HG03045 (cell line): ENCODE results near the gene CTNNA3.

Experiments used
- ATAC-seq: cut with Tn5 transposase; IDR thresholded peaks from one replicate; pipeline ENCODE4 v1.9.1; 2021; ENCODE audit warnings: mild to moderate bottlenecking, moderate library complexity; ENCODE audit not compliant: unreplicated experiment

Gene CTNNA3

DNA sequence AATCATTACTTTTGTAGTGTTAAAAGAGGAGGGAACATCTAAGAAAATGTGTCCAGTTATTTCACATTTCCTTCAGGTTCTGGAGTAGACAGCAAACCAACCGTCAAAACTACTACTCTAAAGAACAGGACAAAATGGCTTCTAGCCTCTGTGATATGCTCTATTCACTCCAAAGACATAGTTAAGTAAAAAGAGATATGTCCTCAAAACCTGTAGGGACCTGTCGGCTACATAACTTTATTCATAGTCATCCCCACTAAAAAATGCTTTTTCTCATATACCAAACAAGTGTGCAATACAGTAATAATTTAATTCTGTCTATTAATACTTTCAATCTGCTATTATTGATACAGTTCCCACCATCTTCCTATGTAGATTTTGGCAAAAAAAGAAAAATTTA is 1412.9 kb downstream of the CTNNA3 start:
- no peak for ATAC-seq

DNA sequence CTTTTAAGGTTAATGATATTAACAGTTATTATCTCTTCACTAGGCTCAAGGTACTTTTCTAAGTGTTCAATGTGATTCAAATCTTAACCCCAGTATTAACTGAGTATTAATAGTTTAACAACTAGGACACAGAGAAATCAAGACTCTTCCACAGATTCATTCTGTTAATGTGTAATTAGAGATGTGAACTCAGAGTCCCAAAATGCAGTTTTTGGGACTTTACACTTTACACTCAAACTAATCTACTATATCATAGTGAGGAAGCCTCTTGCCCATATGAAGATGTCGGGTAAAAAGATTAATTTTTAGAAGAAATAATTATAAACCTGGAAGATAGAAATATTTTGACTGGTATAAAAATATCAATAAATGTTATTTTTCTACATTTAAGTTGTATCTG is 1414.7 kb downstream of the CTNNA3 start:
- no peak for ATAC-seq

GRCh38 chr10:66277481-66277880 is 1418.5 kb downstream of the CTNNA3 start:
- no peak for ATAC-seq

GRCh38 chr10:66273966-66274519 is 1422.0 kb downstream of the CTNNA3 start:
- no peak for ATAC-seq

DNA sequence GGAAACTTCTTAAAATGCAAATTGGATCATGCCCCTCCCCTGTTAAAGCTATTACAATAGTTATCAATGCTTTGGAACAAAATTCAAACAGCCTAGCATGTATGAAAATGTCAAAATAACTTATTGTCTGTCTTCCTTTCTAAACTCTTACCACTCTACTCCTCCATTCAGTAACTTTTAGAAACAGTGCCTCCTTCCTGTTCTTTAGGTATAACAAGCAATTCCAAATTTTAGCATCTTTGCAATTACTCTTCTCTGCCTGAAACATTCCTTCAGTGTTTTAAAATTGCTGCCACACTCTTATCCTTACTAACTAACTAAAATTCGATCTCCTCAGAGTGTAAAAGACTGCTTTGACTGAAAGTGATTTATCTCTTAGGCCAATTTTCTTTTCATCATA is 1430.6 kb downstream of the CTNNA3 start:
- ATAC-seq, result no peak

DNA sequence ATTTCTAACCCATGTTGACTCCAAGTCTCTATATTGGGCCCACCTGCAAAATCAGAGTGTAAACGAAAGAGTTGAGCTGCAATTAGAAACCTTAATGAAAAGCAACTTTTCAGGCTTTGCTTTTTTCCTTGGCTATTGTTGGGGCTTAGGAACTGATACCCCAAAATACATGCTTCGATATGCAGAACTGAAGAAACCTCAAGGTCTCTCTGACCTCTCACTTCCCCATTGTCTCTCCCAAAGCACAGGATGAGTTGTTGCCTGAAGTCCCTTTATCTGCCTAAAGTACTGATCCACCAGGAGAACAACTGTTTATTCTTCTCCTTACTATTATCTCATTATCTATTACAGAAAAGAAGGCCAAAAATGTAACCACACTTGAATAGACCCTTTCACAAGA is 1436.2 kb downstream of the CTNNA3 start:
- ATAC-seq, result no peak

GRCh38 chr10:66258693-66259092 is 1437.3 kb downstream of the CTNNA3 start:
- no peak for ATAC-seq

GRCh38 chr10:66257801-66258200 is 1438.2 kb downstream of the CTNNA3 start:
- ATAC-seq, result no peak

DNA sequence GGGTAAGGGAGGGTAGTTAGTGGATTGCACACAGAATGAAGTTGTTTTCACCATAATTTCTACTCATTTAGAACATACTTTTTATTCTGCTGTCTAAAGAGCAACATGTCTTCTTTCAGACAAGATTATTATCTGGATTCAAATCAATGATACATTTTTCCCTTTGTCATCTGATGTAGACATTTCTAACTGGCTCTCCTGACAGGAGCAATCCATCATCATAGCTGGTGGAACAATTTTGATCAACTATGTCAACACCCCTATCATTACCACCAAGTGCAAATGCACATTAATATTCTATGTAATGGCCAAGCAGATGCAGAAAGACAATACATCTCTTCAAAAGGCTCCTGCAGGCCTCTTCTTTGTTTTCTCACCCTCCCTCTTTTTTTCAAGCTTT is 1443.0 kb downstream of the CTNNA3 start:
- ATAC-seq, result no peak

GRCh38 chr10:66246177-66246576 is 1449.8 kb downstream of the CTNNA3 start:
- no peak for ATAC-seq

GRCh38 chr10:66244953-66245352 is 1451.0 kb downstream of the CTNNA3 start:
- ATAC-seq, result no peak

- ATAC-seq, result no peak
Observed at GRCh38 chr10:66242885-66243284, 1453.1 kb downstream of the CTNNA3 start.

- ATAC-seq, result no peak
Observed at GRCh38 chr10:66239062-66239461, 1456.9 kb downstream of the CTNNA3 start.

DNA sequence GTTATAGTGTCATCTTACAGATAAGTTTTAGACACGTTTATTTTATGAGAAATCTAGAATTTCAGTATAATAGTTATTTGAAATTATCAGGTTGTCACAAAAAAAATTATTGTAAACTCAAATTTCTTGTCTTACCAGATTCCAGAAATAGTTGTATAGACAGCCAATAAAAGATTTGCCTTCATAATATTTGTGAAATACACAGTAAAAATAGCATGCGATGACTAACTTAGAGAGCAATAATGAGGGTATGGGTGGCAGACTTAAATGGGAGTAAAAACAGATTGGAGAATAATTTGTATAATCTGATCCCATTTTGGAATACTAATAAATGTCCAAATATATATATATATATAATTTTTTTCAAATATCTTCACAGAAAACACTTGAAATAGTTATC is 1457.7 kb downstream of the CTNNA3 start:
- no peak for ATAC-seq

- no peak for ATAC-seq
Observed at GRCh38 chr10:66234872-66235271, 1461.1 kb downstream of the CTNNA3 start.

- no peak for ATAC-seq
Observed at GRCh38 chr10:66228887-66229286, 1467.1 kb downstream of the CTNNA3 start.

DNA sequence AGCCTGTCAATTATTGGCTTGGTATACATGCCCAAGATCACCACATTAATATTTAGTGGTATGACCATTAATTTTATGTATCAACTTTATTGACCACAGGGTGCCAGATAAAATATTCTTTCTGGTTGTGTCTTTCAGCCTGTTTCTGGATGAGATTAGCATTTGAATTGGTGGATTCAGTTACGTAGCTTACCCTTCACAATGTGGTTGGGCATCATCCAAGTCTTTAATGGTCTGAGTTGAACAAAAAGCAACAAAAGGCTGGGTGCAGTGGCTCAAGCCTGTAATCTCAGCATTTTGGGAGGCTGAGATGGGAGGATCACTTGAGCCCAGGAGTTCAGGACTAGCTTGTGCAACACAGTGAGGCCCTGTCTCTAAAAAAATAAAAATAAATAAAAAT is 1472.3 kb downstream of the CTNNA3 start:
- ATAC-seq, result no peak

DNA sequence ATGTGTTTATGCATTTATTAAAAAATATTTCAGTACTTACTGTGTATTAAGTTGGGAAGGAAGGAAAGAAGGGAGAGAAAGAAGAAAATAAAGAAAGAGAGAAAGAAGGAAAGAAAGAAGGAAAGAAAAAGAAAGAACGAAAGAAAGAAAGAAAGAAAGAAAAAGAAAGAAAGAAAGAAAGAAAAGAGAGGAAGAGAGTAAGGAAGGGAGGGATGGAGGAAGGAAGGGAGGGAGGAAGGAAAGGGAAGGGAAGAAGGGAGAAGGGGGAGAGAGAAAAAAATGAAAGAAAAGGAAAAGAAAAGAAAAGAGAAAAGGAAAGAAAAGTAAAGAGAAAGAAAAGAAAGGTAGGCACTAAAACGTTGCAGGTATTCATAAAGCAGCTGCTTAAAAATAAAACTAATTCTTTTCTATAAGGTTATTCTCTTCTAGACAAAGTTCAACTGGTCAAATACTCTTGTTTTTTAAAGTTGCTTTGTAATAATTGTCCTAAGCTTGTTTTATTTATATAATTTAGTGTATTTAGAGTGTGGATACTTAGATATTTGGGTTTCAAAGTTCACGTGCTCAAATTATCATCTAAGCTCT is 1473.4 kb downstream of the CTNNA3 start:
- no peak for ATAC-seq

DNA sequence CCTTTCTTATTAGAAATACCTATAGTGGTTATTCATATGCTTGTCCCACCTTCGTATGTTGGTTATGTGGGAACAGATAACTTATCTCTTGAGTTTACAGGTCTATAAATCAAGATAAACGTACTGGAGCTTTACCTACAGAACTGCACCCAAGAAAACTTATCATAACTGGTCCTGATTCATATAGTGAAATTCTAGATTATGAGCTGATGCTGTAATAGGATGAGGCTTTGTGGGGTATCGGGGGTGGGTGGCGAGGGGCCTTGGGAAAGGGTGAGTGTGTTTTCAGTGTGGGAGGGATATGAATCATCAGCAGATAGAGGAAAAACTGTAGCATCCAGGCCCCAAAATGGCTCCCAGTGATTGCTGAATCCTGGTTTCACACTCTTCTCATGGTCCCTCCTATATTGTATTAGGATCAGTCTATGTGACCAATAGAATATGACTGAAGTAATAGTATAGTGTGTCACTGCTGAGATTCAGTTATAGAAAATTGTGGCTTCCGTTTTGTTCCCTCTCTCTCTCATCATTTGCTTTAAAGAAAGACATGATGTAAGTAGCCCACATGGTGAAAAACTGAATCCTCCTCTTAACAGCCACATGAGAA is 1476.9 kb downstream of the CTNNA3 start:
- no peak for ATAC-seq

GRCh38 chr10:66218289-66218688 is 1477.7 kb downstream of the CTNNA3 start:
- no peak for ATAC-seq

DNA sequence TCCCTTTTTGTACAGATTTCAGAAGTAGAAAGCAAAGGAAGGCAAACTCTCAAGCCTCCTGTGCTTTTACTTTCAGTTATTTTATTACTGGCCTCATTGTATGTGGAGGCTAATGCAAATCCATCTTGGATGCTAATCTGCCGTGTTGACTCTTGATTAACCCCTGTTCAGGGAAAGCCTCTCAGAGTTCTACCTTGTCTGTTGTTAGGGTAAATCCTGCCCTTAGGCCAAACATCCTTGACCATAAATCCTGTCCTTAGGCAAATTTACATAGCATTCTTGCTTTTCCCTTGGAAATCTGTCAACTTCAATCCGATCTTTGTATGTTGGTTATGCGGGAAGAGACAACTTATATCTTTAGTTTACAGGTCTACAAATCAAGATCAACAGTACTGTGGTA is 1480.1 kb downstream of the CTNNA3 start:
- ATAC-seq, result no peak

DNA sequence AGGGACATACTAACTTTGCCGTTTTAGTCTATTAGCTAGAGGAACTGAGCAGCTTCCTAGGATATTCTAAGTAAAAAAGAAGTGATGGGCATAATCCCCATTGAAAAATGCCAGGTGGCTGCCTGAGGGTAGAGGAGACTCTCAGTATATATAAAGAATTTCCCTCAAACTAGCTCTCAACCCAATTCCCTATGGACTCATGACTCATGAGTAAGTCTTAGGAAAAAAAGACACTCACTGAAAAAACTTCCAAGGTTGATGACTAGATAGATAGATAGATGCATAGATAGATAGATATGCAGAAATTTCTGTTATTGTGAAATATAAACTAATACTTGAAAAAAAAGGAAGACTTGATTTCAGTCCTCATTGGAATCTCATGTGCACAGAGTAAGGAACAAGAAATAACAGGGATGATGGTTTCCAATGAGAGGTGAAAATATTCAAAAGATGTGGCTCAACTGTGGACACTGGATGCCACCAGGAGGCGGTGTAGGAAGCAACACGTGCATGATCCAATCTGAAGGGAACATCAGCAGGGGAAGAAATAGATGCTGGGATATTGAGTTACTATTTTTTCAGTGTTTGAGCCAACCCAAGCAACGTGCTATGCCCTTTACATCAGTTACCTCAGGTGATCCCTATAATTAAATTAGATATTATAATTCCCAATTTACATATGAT is 1481.1 kb downstream of the CTNNA3 start:
- no peak for ATAC-seq
